GM04503 (cell line): Measurements from ENCODE around the gene COL8A2.
A peak's percentile ranks its signal among the peaks of the same experiment; 100 is the strongest.

Experiments
- DNase-seq: peaks from one replicate; pipeline ENCODE4 v3.0.0-alpha.2; 2012; ENCODE audit warnings: low read depth

Gene COL8A2

DNA sequence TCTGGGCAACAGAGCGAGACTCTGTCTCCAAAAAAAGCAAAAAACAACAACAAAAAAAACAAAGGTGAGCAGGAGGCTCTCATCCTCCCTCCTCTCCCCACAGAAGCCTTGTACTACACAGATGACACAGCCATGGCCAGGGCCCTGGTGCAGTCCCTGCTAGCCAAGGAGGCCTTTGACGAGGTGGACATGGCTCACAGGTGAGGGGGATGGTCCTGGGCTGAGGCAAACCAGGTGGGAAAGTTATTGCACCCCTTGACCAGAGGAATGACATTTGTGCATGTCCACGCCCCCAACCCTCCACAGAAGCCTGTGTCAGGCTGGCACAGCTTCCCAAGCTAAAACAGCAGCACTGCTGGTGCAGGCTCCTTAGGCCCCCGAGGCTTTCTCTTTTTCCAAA, 33.9 kb downstream of the COL8A2 start:
- DNase-seq = no peak

DNA sequence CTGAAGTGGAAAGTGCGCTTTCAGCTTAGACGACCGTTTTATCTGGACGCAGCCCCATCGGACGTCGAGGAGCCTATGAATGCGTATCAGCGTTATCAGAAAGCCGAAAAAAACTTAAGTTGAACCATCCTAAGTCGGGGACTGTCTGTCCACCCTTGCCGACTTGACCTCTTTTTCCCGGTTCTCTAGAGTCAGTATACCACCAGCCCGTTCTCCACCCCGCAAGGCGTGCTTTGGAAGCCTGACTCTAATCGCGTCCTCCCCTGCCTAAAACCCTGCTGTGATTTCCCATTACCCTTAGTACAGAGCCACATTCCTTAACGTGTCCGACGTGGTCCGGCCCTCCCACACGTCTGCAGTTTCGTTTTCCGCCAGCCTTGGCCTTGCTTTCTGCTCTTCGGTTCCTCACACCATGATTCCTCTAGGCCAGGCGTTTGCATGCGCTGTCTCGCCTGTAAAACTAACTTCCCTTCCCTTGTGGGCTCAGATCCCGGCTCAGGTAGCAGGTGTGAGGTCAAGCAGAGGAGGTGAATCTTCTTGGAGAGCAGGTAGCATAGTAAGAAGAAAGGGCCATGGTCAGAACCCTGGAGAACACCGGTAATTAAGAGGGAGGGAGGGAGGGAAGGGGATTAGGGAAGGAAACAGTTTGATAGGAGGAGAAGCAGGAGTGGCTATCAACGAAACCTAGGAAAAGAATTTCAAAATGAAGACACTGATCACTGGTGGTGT, 35.5 kb downstream of the COL8A2 start:
- no peak for DNase-seq

DNA sequence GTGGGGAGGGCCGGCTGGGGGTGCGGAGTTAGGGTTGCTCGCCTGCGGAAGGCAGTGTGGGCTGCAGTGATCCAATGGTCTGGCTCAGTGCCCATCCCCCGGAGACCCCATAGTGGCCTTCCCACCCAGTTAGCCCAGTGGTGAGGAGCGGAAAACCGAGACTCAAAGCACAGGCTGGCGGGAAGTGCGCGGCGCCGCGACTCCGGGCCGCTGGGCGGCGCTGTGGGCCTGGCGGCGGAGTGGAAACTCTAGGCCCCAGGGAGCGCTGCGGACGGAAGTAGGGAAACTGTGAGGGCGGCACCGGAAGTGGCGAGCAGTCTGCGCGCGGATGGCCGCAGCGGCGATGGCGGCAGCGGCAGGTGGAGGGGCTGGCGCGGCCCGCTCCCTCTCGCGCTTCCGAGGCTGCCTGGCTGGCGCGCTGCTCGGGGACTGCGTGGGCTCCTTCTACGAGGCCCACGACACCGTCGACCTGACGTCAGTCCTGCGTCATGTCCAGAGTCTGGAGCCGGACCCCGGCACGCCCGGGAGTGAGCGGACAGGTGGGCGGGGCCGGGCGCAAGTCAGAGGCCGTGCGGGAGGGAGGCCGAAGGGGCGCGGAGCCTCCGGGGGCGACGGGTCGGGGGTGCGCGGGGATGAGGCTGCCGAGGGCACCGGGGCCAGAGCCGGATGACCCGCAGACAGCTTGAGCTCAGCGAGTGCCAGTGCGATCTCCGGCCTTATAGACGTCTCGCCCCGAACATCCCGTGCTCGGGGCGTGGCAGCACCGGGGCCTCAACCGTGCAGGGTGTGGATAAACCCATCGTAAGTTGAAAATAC, 36.2 kb downstream of the COL8A2 start, which contains the start of gene ADPRS:
Gene ADPRS (plus strand): TSS at position 316 of the 816 bp plus-strand sequence. CDS start 13 bp downstream, at position 329.
- DNase-seq = peak; percentile 33

DNA sequence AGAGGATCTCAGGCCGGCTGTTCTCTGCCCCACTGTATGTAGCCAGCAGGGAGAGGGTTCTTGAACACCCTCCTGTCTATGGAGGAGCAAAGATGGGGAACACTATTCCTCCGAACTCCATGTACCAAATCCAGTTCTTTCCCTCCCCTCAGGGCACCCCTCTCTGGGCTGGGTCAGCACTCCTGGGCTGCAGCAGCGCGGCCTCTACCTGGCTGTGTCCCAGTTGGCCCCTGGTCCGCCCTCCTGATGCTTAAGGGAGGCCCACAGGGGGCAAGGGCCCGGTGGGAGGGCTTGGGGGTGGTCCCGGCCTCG, 36.8 kb downstream of the COL8A2 start:
- DNase-seq = no peak

DNA sequence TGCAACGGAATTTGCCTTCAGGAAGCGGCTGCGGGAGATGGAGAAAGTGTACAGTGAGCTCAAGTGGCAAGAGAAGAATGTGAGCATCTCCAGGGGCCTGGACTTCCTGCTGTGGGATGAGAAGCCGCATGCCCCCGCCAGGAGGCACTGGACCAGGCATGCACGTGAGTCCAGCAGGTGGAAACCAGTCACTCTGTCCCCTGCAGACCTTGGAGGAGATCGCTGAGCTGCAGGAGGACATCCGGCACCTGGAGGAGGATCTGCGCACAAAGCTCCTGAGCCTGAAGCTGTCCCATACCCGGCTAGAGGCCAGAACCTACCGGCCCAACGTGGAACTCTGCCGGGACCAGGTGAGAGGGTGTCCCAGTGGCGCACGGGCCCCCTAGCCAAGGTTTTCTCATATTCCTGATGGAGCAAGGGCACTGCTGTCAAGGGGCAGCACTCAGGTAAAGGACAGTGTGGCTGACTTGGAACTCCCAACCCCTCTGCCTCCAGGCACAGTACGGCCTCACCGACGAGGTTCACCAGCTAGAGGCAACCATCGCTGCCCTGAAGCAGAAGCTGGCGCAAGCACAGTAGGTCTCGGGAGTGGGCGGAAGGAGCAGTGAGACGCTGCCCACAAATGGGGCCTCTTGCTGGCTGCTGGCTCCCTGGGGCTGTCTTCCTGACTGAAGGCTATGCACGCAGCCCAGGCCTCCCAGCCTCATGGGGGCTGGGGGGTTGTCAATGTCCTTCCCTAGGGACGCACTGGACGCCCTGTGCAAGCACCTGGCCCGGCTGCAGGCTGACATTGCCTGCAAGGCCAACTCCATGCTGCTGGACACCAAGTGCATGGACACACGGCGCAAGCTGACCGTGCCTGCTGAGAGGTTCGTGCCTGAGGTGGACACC, 37.5 kb downstream of the COL8A2 start:
- DNase-seq = no peak

DNA sequence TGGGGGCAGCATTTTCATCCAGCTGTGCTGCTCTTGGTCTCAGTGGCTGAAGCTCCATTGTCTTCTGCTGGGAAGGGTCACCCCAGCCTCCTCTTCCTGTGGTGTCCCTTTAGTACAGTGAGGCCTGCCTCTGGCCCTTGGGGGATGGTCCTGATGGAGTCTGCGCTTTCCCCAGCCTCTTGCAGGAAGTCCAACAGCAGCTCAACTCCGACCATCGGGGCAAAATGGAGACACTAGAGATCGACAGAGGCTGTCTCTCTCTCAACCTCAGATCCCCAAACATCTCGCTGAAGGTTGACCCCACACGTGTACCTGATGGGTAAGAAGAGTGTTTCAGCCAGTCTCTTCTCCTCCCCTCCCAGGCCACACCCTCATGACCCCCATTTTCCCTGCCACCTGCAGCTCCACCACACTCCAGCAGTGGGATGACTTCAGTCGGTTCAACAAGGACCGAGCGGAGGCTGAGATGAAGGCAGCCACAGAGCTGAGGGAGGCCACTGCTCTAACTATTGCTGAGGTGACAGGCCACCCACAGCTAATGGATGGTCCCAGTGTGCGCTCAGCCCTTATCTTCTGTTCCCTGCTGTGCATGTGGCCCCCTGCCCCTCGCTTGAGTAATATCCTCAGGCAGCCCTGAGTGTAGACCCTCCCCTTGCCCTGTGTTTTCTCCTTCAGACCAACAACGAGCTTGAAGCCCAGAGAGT, 38.3 kb downstream of the COL8A2 start:
- DNase-seq = no peak

DNA sequence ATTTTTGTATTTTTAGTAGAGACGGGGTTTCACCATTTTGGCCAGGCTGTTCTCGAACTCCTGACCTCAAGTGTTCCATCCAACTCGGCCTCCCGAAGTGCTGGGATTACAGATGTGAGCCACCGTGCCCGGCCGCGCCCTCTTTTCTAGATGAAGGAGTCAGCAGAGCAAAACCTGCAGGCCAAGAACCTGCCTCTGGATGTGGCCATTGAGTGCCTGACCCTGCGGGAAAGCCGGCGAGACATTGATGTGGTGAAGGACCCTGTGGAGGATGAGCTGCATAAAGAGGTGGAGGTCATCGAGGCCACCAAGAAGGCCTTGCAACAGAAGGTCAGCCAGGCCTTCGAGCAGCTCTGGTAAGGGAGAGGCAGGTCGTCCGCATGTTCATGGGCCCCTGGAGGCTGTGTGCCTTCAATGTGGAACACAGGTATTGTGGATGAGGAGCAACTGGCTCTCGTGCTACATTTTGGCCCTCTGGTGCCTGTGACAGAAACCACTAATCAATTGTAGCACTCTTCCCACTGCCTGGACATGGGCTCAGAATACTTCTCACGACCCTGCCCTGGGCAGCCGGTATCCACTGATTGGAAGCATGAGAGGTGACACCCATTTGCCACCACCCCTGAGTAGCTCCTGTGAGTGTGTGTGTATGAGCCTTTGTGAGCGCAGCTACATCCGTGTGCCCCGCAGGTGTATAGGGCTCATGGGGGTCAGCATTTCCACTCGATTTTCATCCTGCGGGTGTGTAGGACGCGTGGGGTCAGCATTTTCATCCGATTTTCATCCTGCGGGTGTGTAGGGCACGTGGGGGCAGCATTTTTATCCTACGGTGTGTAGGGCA, 39.1 kb downstream of the COL8A2 start:
- DNase-seq = no peak

DNA sequence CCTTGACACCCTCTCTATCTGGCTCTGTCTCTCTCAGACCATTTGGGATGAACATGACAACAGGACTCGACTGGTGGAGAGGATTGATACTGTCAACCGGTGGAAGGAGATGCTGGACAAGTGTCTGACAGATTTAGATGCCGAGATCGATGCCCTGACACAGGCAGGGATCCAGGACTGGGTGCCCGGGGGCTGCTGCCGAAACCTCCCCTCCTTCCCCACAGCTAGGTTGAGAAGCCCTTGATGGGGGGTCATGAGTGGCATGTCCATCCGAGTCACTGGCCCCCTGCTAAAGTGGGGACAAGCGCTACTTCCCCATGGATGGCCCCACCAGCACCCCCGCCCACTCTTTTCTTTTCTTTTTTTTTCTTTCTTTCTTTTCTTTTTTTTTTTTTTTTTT, 39.9 kb downstream of the COL8A2 start:
- DNase-seq = no peak

DNA sequence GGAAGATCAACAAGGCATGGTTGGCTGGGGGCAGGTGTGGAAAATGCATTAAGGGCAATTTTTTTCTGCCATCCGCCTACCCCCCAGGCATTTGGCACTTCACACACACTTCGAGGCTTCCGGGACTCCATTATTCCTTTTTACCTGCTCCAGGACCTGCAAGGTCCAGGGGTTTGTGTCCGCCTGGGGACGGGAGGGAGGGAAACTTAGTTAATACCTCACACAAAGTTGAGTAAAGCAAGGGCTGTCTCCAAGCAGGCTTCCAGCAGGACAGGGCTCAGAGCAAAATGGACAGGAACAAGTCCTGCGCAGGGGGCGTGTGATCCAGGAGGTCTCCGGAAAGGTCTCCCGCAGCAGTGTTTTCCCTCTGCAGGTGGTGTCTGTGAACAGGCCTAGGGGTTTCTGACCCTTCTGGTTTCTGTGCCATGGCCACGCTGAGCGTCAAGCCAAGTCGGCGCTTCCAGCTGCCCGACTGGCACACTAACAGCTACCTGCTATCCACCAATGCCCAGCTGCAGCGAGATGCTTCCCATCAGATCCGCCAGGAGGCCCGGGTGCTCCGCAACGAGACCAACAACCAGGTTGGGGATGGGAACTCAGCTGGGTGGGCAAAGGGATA, 40.4 kb downstream of the COL8A2 start:
- DNase-seq = no peak

DNA sequence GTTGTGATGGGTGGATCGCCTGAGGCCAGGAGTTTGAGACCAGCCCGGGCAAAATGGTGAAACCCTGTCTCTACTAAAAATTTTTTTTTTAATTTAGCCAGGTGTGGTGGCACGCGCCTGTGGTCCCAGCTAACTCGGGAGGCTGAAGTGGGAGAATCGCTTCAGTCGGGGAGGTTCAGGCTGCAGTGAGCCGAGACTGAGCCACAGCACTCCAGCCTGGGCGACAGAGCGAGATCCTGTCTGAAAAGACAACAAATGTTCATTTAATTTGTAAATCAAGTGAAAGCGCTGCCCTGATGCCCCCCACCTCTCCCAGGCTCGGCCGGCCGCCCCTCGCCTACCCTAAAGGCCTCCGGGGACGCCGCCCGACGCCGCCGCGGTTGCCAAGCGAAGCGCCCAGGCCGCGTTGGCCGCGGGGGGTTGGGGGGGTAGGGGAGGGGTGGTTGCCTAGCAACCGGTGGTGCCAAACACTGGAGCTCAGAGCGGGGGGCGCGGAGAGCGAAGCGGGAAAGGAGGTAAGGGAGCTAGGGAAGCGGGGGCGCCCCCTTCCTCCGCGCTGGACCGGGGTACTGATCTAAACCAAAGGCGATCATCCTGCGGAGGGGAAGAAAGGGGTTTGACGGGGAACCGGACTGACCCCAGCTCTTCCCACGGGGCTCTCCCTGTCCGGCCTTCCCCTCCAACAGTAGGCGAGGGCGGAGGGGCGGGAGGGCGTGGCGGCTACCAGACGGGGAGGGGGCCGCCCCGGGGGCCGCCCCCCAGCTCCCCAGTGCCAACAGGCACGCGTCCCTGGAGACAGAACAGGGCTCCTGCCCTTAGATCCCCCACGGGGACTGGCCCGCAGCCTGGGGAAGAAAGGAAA, 41.2 kb downstream of the COL8A2 start, which contains the start of gene TEKT2:
Gene TEKT2 (plus strand): TSS at position 460 of the 862 bp plus-strand sequence. CDS start 828 bp downstream, outside the sequence.
- DNase-seq = no peak

DNA sequence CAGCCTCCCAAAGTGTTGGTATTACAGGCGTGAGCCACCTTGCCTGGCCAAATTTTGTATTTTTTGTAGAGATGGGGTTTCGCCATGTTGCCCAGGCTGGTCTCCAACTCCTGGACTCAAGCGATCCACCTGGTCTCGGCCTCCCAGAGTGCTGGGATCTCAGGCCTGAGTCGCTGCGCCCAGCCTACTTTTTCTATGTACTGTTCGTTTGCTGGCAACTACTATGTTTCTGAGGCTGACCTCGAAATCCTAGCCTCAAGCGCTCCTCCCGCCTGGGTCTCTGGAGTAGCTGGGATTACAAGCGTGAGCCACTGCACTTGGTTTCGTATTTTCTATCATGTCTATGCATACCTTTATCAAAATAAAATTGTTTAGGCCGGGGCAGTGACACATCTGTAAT, 41.8 kb downstream of the COL8A2 start:
- no peak for DNase-seq

DNA sequence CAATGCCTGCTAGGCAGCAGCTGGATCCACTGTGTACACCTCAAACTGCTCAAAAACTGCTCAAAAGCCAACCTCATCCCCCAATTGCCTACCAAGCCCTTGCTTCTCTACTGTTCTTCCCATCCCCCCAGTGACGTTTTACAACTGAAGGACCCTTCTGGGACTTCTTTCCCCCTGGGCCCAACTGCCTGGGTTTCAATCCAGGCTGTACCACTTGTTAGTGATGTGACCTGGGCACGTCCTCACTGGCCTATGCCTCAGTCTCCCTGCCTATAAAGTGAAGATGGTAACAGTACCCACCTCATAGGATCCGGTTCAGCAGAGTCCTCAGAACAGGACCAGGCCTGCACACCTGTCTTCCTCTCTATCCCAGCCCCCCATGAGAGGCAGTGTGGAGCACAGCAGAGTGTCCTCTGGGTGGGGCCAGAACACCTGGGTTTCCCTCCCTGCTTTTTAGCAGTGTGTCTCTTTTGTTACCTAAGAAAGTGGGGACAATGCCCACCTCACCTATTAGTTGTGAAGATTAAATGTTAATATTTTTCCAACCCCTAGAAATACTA, 43.0 kb downstream of the COL8A2 start:
- DNase-seq = no peak

DNA sequence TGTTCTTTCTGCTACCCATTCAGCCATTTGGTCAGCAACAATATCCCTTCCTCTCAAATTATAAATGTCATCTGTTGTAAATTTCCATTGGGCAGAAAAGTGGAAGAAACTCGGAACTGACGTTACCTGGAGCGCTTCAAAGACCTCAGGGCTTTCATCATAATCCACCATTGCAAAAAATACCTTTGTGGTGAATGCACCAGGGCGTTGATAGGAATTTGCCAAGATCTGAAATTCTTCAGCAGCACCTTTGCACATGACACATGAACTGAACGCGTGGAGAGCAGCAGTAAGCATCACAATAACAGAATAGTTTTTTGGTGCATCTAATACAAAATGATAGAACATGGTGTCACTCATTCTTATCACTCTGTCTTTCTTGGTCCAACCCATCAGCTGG, 44.2 kb downstream of the COL8A2 start:
- no peak for DNase-seq

DNA sequence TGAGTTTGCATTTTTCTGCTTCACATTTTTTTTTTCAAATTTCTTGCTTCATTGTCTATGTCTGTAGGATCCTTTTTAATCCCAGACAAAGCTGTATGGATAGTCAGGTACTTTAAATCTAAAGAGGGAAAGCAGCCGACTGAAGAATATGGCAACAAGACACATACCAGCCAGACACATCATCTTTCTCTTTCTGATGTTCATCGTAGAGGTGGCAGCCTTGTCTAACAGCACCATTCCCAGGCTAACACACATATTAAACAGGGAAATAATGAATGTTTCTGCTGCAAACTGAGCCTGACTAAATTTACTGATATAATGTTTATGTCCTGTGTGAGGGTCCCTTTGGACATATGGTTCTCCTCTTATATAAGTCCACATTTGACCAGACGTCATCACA, 44.8 kb downstream of the COL8A2 start:
- DNase-seq = no peak

DNA sequence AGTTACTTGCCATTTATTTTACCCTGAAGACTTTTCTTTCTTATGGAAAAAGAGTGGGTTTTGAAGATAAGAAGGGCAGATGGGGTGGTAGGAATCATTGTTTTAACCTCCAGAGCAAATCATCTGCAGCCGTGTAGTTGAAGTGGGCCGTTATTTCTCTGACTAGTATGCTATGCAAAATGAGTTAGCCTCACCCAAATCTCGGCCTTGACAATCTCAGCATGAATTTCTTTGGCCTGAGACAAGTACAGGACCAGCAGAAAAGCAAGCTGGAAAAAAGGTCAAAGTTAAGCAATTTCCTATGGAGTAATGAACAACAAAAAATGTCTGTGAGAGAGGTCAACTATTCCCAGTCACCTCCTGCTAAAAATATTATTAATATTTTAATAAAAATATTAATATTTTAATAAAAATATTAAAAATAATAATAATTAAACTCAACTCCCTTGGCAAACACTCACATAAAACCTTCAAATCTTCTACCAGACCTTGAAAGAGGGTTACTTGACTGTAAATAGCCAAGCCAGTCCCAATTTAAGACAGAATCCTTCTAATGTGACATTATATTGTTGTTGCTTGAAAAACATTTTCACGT, 47.9 kb downstream of the COL8A2 start:
- no peak for DNase-seq

DNA sequence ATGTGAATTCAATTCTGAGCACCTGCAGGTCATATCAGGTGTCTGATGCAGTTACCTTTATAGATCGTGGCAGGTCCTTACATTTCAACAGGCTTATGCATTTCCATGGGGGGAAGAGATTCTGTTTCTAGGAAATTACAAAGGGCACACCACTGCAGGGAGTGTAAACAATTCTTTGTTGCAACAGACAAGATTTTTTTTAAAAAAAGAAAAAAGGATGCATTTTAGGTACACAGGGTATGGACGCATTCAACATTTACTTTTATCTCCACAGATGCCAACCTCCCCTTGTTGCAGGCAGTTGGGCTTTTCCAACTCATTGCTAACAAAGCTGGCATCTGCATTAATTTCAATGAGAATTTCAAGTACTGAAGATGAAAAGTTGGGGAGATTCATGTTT, 54.7 kb downstream of the COL8A2 start:
- no peak for DNase-seq

DNA sequence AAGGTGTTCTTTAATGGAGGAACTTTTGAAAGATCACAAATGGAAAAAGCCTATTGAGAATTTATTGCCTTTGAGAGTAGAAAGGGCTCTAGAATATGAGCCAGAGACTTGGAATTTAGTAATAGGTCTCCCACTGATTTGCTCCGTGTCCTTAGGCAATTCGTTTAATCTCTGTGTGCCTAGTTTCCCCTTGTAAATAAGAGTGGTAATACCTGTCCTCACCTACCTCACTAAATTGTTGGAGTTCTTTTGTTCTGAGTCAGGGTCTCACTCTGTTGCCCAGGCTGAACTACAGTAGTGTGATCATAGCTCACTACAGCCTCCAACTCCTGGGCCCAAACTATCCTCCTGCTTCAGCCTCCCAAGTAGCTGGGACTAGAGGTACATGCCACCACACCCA, 56.2 kb downstream of the COL8A2 start:
- no peak for DNase-seq

DNA sequence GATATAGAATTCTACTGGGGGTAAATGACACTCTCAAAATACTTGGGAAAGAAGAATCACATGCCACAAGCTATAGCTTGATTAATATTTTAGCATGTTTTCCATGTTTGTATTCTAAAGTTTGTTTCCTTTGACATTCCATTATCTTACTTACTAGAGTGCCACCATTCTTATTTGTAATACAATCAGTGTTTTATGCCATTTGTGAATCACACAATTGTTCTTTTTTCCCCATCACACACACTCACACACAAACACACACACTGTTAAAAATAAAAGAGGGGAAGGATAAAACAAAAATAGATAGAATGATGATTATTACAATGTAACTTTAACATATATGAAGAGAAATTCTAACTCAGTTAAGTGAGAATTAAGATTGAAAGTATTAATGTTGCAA, 57.2 kb downstream of the COL8A2 start:
- DNase-seq = no peak

DNA sequence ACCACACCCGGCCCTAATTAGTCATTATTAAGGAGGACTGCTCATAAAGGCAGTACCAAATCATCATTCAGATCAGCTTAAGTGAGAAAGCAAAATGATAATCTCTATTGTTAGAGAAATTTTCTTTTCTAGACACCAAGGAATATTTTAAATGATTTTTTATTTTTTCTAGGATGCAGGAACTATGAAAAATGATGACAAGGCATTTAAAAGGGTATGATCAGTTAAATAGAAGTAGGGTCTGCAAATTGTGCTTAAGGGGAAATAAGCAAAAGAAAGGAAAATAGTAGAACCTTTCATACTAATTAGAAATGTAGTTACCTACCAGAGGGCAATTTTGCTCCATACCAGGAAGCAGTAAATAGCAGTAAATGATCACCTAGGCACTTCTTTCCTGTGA, 62.7 kb downstream of the COL8A2 start:
- no peak for DNase-seq
